Neural cell (in vitro differentiated cells): ENCODE results near the gene NUP62. TPM values are rescaled to one million over a fixed set of nuclear protein-coding genes. Genes with fewer than 3 reads are reported as not detected.

Experiments used
- H2AFZ ChIP-seq: fragments of 200-600, 300-800 bp; sonication (generic), shearing (Covaris generic); 2 replicates; pipeline ENCODE4 v1.6.0; 2014; ENCODE audit warnings: low read depth, mild to moderate bottlenecking, antibody characterized with exemption, low read length, moderate library complexity
- H3F3A ChIP-seq: fragments of 200-600 bp; shearing (Covaris generic); 2 replicates; pipeline ENCODE4 v1.6.1; 2016; ENCODE audit warnings: mild to moderate bottlenecking, moderate library complexity, mixed read lengths, antibody characterized with exemption, low read length; ENCODE audit not compliant: insufficient read depth, poor library complexity, severe bottlenecking
- H3K27ac ChIP-seq: fragments of 200-600, 300-800 bp; sonication (generic), shearing (Covaris generic); 2 replicates; pipeline ENCODE4 v1.5.1; 2014; ENCODE audit warnings: mild to moderate bottlenecking, low read length, moderate library complexity
- H3K27me3 ChIP-seq: fragments of 300-800, 200-600 bp; sonication (generic), shearing (Covaris generic); 2 replicates; pipeline ENCODE4 v1.6.0; 2014; ENCODE audit warnings: mild to moderate bottlenecking, low read depth, low read length, moderate library complexity; ENCODE audit not compliant: insufficient read depth
- H3K36me3 ChIP-seq: fragments of 300-800, 200-600 bp; sonication (generic), shearing (Covaris generic); 2 replicates; pipeline ENCODE4 v1.5.1; 2014; ENCODE audit warnings: mild to moderate bottlenecking, antibody characterized with exemption, low read length, moderate library complexity; ENCODE audit not compliant: insufficient read depth
- H3K4me2 ChIP-seq: fragments of 300-800, 200-600 bp; sonication (generic), shearing (Covaris generic); 2 replicates; pipeline ENCODE4 v1.6.0; 2014; ENCODE audit warnings: mild to moderate bottlenecking, low read length
- H3K4me3 ChIP-seq: fragments of 300-800, 200-600 bp; sonication (generic), shearing (Covaris generic); 2 replicates; pipeline ENCODE4 v1.5.1; 2014; ENCODE audit warnings: mild to moderate bottlenecking, low read length, moderate library complexity
- H3K79me2 ChIP-seq: fragments of 200-600 bp; shearing (Covaris generic); replicated peaks from 2 replicates; pipeline ENCODE4 v1.6.0; 2014; ENCODE audit warnings: mild to moderate bottlenecking, low read length, moderate library complexity; ENCODE audit not compliant: insufficient read depth
- H3K9ac ChIP-seq: fragments of 300-800, 200-600 bp; sonication (generic), shearing (Covaris generic); 2 replicates; pipeline ENCODE4 v1.6.1; 2016; ENCODE audit warnings: mild to moderate bottlenecking, low read length, mixed read lengths
- H3K9me2 ChIP-seq: fragments of 200-600 bp; shearing (Covaris generic); 2 replicates; pipeline ENCODE4 v1.6.1; 2016; ENCODE audit warnings: mild to moderate bottlenecking, low read length, mixed read lengths; ENCODE audit not compliant: insufficient read depth
- H3K9me3 ChIP-seq: fragments of 200-600, 300-800 bp; sonication (generic), shearing (Covaris generic); 2 replicates; pipeline ENCODE4 v1.6.1; 2016; ENCODE audit warnings: mild to moderate bottlenecking, mixed run types, low read length, moderate library complexity, mixed read lengths
- H4K20me1 ChIP-seq: fragments of 200-600 bp; shearing (Covaris generic); 2 replicates; pipeline ENCODE4 v1.6.1; 2016; ENCODE audit warnings: mild to moderate bottlenecking, mixed run types; ENCODE audit not compliant: insufficient read depth
- EP300 ChIP-seq: fragments of 450-650 bp; conservative IDR thresholded peaks from 2 replicates; pipeline ENCODE4 v1.6.1; 2014; ENCODE audit warnings: antibody characterized with exemption, mild to moderate bottlenecking, moderate library complexity; ENCODE audit not compliant: poor library complexity, severe bottlenecking
- EZH2 ChIP-seq: fragments of 200-600, 300-800 bp; shearing (Covaris generic), sonication (generic); IDR thresholded peaks from 2 replicates; pipeline ENCODE4 v1.6.1; 2014; ENCODE audit warnings: antibody characterized with exemption, low read length, borderline replicate concordance, mild to moderate bottlenecking; ENCODE audit not compliant: insufficient read depth, poor library complexity, severe bottlenecking
- MXI1 ChIP-seq: fragments of 450-650 bp; conservative IDR thresholded peaks from 2 replicates; pipeline ENCODE4 v1.6.1; 2014; ENCODE audit warnings: antibody characterized with exemption, mild to moderate bottlenecking; ENCODE audit not compliant: poor library complexity, severe bottlenecking
- POLR2AphosphoS5 ChIP-seq: IDR thresholded peaks from 2 replicates; pipeline ENCODE4 v1.6.1; 2012
- RAD21 ChIP-seq: fragments of 450-650 bp; conservative IDR thresholded peaks from 2 replicates; pipeline ENCODE4 v1.6.1; 2014; ENCODE audit warnings: antibody characterized with exemption, mild to moderate bottlenecking, moderate library complexity
- SMC3 ChIP-seq: fragments of 450-650 bp; conservative IDR thresholded peaks from 2 replicates; pipeline ENCODE4 v1.6.1; 2014; ENCODE audit warnings: antibody characterized with exemption, mild to moderate bottlenecking, moderate library complexity; ENCODE audit not compliant: poor library complexity
- TAF1 ChIP-seq: IDR thresholded peaks from 2 replicates; pipeline ENCODE4 v1.6.1; 2012; ENCODE audit warnings: low read depth
- polyA plus RNA-seq: library from polyadenylated mRNA; depleted of rRNA; stranded (reverse); fragments of >200 nt; gene quantifications from 2 replicates; pipeline ENCODE4 v1.2.3, GENCODE V29; 2014
- TF ChIP-seq, protein P1 (sequence below): IDR thresholded peaks from 2 replicates; pipeline ENCODE4 v1.6.1; 2012; ENCODE audit warnings: borderline replicate concordance
- TF ChIP-seq, protein P2 (sequence below): fragments of 450-650 bp; IDR thresholded peaks from 2 replicates; pipeline ENCODE4 v1.5.1; 2014; ENCODE audit warnings: antibody characterized with exemption, mild to moderate bottlenecking, moderate library complexity; ENCODE audit not compliant: poor library complexity, severe bottlenecking

The NUP62 gene
- polyA plus RNA-seq, 1 donor from 2014 or later: 24.9 TPM

DNA sequence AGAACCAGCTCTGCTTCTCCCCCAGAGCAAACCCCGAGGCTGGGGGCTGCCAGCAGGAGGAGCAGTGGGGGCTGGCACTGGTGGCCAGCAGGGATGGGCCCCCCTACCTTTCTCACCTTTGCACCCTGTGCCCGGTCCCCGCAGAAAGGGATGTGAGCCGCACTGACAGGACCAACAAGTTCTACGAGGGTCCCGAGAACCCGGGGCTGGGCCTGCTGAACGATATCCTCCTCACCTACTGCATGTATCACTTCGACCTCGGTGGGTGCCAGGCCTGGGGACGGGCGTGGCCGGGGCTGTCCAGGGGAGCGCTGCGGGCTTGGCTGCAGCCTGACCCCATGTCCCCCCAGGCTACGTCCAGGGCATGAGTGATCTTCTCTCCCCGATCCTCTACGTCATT is 45.2 kb downstream of the NUP62 start:
- no peak overlapping the region for H3K9ac ChIP-seq
- H3K27ac ChIP-seq: no peak overlapping the region
- H4K20me1 ChIP-seq: no peaks in the 10 kb centered on the region
- H3K79me2 ChIP-seq: no peaks in the 10 kb centered on the region
- no peak overlapping the region for H2AFZ ChIP-seq
- peaks cover 6% of the 10 kb centered on the region for H3K9me3 ChIP-seq
- no peaks in the 10 kb centered on the region for H3F3A ChIP-seq
- no peaks in the 10 kb centered on the region for H3K27me3 ChIP-seq
- peaks cover 9% of the 10 kb centered on the region for H3K36me3 ChIP-seq
- H3K4me3 ChIP-seq: no peak overlapping the region
- H3K4me2 ChIP-seq: no peak overlapping the region
- no peaks in the 10 kb centered on the region for H3K9me2 ChIP-seq
- TF ChIP-seq, protein P1, sequence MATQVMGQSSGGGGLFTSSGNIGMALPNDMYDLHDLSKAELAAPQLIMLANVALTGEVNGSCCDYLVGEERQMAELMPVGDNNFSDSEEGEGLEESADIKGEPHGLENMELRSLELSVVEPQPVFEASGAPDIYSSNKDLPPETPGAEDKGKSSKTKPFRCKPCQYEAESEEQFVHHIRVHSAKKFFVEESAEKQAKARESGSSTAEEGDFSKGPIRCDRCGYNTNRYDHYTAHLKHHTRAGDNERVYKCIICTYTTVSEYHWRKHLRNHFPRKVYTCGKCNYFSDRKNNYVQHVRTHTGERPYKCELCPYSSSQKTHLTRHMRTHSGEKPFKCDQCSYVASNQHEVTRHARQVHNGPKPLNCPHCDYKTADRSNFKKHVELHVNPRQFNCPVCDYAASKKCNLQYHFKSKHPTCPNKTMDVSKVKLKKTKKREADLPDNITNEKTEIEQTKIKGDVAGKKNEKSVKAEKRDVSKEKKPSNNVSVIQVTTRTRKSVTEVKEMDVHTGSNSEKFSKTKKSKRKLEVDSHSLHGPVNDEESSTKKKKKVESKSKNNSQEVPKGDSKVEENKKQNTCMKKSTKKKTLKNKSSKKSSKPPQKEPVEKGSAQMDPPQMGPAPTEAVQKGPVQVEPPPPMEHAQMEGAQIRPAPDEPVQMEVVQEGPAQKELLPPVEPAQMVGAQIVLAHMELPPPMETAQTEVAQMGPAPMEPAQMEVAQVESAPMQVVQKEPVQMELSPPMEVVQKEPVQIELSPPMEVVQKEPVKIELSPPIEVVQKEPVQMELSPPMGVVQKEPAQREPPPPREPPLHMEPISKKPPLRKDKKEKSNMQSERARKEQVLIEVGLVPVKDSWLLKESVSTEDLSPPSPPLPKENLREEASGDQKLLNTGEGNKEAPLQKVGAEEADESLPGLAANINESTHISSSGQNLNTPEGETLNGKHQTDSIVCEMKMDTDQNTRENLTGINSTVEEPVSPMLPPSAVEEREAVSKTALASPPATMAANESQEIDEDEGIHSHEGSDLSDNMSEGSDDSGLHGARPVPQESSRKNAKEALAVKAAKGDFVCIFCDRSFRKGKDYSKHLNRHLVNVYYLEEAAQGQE: no peak
- TF ChIP-seq, protein P2, sequence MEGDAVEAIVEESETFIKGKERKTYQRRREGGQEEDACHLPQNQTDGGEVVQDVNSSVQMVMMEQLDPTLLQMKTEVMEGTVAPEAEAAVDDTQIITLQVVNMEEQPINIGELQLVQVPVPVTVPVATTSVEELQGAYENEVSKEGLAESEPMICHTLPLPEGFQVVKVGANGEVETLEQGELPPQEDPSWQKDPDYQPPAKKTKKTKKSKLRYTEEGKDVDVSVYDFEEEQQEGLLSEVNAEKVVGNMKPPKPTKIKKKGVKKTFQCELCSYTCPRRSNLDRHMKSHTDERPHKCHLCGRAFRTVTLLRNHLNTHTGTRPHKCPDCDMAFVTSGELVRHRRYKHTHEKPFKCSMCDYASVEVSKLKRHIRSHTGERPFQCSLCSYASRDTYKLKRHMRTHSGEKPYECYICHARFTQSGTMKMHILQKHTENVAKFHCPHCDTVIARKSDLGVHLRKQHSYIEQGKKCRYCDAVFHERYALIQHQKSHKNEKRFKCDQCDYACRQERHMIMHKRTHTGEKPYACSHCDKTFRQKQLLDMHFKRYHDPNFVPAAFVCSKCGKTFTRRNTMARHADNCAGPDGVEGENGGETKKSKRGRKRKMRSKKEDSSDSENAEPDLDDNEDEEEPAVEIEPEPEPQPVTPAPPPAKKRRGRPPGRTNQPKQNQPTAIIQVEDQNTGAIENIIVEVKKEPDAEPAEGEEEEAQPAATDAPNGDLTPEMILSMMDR: no peak
- TF ChIP-seq TAF1 (no peak), POLR2AphosphoS5 (no peak), RAD21 (no peak), EZH2 (no peak), EP300 (no peak)

DNA sequence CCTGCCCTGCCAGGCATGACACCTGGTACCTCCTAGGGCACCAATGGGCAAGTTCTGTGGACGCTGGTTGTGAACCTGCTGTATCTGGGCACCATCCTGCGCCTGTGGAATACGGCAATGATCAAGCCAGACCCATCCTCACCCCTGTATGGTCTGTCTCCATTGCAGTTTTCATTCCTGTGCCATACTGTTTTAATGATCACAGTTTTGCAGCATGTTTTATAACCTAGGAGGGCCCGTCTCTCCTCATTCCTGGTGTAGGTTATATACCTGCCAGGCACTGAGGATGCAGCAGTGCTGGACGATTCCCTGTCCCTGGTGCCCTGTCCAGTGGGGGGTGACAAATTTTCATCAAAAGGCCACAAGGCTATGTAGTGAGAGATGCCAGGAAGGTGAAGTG is 46.2 kb downstream of the NUP62 start:
- Histone ChIP-seq H3K27me3 (no peaks in the 10 kb centered on the region), H3K9ac (no peak overlapping the region), H2AFZ (no peak overlapping the region), H3K9me3 (peaks cover 6% of the 10 kb centered on the region), H3K27ac (no peak overlapping the region), H3K36me3 (peaks cover 9% of the 10 kb centered on the region), H3K9me2 (no peaks in the 10 kb centered on the region), H3K79me2 (no peaks in the 10 kb centered on the region), H3K4me2 (no peak overlapping the region), H4K20me1 (no peaks in the 10 kb centered on the region), H3K4me3 (no peak overlapping the region), H3F3A (no peaks in the 10 kb centered on the region)
- TF ChIP-seq SMC3 (no peak), EZH2 (no peak), POLR2AphosphoS5 (no peak), TAF1 (no peak), RAD21 (no peak), MXI1 (no peak), EP300 (no peak)
- TF ChIP-seq, protein P2: no peak
- TF ChIP-seq, protein P1: no peak
